Myocyte (in vitro differentiated cells): ENCODE data around the gene PDCD1. TPM values are rescaled to one million over a fixed set of nuclear protein-coding genes. Genes with fewer than 3 reads are reported as not detected.

Source experiments
- DNase-seq: peaks from one replicate; pipeline ENCODE4 v3.0.0-alpha.2; 2012; ENCODE audit warnings: low read depth
- total RNA-seq: library from RNA; depleted of rRNA; stranded (reverse); fragments of >200 nt; gene quantifications from 2 replicates; pipeline ENCODE4 v1.2.3, GENCODE V29; 2014

Gene PDCD1
- total RNA-seq, 1 donor from 2014 or later: not detected

DNA sequence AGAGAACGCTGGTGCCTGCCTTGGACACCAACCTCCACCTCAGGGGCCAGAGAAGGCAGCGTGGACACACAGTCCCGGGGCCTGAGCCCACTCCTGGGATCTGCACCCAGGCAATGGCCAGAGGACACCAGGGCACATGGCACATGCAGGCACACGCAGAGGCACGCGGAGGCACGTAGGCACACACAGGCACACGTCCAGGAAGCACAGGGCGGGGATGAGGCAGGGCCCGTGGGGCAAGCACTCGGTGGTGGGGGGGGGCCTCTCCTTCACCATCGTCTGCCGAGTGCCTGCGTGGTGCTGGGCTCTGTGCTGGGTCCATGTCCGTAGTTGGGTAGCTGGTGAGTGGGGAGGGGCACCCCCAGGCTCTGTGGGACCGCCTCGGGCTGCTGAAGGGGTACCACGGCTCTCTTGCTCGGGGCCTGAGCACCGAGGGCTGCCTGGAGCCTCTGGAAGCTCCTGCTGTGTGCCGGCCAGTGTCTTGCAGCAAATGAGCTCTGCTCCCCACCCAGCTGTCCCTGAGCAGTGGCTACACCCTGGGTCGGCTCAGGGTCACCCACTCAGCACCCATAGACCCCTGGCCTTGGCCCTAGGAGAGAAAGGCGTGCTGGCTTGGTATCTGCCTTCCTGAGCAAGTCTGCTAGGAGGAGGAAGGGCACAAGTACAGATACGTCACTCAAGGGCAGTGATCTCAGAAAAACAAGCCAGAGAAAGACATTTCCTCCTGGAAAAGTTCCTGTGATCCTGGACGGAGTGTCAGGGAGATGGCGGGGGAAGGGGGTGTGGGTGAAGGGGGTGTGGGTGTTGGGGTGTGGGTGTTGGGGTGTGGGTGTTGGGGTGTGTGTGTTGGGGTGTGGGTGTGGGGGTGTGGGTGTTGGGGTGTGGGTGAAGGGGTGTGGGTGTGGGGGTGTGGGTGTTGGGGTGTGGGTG lies 37.3 kb upstream of the PDCD1 start:
- no peak for DNase-seq

DNA sequence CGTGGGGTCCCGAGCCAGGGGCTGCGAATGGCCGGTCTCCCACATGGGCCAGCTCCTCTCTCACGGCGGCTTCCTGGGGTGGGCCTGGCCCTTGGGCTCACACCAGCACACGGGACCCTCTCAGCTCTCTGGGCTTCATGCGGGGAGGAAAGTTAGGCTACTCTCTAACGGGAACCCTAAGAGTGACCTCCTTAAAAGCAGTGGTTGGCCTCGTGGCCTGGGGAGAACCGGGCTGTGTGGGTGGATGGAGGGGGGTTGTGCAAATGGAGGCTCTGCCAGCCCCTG lies 36.7 kb upstream of the PDCD1 start:
- no peak for DNase-seq

DNA sequence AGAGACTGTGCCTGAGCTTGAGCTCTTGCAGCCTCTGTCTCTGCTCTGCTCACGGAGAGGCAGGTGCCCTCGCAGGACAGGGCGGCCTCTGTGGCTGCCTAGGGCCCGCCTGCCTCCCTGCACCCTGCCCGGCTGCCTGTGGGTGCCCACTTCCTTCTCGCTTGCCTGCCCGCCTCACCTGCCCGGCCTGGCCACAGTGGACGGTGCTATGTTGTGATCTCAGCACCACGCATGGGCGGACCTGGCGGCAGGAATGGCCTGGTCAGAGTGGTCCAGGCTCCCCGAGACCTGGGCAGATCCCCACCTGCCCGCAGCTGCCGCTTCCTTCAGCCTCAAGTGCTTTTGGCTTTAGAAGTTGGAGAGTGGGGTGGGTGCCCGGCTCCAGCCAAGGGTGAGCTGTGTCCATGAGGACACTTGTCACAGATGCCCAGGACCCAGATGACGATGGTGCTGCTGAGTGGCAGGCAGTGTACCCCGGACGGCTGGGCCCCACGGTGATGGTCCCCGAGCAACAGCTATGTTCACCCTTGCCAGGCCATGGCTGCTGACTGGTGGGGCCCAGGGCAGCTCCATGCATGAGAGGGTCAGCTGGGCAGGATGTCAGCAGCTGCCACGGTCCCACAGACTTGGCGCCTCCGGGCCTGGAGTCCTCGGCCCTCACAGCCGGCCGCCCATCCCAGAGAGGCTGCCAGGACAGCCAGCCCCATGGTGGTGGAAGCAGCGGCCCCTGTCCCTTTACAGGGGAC lies 36.2 kb upstream of the PDCD1 start:
- no peak for DNase-seq

DNA sequence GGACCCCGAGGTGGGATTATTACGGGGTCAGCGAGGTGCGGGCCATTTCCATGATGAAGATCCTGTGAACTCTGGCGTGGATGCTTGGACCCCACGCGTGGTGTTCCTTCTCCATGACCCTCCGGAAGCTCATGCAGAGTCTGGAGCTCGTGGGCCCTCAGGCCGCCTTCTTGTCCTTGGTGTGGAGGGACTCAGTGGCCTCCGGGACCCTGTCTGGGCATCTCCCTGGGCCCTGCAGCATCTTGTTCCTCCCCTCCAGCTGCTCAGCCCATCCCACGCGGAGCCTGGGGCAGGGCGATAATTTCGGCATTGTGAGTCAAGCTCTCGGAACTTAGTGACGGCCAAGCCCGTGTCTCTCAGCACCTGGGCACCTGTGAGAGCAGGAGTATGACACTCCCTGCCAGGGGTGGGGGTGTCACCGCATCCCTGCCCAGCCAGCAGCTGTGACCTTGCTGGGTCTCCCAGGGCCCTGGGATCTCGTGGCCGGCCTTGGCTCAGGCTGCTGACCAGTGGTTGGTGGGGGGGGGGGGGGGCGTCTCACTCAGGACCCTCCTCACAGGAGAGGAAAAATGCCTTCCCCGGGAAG lies 35.5 kb upstream of the PDCD1 start:
- DNase-seq: no peak

DNA sequence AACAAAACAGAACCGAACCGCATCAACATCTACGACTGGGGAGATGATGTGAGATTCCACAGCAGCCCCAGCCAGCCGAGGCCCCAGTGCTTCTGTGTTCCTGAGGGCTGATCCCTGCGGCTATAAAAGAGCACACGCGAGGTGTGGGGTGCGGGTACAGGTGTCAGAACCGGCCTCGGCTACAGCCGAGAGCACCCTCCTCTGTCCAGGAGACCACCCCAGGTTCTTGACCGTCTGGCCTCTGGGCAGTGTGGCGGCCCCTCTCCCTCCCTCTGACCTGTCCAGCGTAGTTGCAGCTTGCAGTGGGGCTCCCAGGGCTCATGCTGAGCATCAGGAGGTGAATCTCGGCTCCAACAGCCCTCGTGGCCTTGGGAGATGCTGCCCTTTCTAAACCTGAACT lies 34.6 kb upstream of the PDCD1 start:
- DNase-seq: no peak

DNA sequence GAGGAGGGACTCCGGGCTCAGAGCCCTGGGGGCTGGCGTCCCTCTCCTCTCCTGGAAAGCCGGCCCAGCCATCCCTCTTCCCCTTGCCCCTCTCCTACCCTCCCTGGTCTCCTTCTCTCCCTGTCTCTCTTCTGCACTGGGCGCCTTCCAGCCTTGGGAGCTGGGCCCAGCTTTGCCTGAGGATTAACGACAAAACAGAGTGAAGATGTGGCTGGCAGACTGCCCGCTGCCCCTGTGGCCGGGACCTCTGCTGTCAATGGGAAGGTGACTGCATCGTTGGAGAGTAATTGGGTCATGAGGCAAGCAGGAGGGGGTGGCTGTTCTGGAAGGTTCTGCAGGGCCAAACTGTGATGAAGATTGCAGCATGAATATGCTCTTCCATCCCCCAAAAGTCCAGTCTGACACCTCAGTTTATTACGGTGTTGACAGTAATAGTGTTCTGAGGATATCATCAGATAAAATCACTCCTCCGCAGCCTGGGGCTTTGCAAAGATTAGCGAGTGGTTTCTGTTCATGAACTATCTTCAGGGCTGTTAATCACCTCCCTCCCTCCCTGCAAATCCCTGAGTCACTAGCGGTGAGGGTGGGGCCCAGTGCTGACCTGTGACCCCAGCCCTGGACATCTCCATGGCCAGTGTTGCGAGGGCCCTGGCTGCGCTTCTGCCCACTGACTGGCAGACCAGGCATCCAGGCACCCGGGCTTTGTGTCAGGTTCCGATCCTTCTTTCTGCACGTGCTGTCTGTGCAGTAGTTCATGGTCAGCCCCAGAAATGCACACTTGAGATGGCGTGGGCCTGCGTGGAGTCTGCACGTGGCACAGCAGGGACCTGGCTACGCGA lies 33.8 kb upstream of the PDCD1 start:
- DNase-seq: no peak

DNA sequence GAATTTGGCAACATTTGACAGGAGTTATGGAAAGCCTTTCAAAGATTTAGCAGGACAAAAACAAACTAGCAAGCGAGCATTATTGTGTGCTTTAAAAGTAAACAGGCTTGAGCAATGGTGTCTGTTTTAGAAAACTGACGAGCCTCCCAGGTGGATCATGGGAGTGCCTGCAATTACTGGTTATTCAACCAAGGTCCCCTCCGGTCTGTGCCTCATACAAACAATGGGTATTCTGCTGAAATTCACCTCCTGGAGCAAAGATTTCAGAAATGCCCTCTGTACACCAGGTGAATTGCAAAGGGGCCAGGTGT lies 33.2 kb upstream of the PDCD1 start:
- DNase-seq: no peak

DNA sequence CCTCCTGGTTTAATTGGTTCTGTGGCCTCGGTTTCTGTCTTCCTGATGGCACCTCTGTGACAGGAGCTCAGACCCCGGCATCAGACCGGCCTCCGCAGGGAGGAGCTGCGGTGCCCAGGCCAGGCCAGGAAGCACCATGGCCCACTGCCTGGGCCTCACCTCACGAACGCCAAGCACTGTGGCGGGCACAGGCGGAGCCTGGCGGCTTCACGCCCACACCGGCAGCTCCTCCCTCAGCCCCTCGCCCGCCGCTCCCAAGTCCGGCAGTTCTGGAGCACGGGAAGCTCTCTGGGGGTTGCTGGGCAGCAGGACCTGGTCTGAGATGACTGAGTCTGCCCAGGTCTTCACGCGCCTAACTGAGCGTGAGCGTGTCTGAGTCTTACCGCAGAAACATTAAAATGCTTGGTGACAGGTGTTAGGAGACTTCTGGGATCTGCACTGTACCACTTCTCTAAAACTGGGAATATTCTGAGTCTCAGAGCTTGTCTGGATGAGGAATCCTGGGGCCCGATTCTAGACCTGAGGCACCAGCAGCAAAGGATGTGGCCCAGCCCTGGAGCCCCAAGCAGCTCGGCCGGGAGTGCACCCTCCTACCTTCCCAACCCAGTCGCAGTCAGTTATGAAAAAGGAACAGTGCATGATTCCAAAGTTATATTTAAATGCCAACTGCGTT lies 32.8 kb upstream of the PDCD1 start:
- no peak for DNase-seq

DNA sequence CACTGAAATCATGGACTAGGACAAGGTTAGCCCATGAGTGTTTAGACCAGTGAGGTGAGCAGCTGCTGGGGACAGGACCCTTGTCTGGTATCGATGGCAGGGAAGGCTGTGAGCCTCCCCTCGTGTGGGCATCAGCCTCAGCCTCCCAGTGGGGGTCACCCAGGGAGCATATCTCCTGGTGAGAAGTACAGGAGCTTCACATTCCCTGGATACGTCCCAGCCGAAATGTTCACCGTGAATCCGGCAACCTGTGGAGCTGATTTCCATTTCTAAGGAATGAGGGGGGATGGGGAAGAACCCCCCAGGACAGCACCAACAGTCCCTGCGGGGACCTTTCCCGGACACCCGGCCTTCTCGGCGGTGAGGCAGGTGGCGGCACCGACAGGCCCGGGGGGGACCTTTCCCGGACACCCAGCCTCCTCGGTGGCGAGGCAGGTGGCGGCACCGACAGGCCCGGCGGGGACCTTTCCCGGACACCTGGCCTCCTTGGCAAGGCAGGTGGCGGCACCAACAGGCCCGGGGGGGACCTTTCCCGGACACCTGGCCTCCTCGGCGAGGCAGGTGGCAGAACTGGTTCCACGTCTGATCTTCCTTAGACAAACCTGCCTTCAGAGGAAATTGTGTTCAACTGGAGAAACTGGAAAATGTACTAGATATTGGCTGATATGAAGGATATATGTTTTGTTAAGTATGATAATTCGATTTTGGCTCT lies 32.0 kb upstream of the PDCD1 start:
- DNase-seq: no peak

DNA sequence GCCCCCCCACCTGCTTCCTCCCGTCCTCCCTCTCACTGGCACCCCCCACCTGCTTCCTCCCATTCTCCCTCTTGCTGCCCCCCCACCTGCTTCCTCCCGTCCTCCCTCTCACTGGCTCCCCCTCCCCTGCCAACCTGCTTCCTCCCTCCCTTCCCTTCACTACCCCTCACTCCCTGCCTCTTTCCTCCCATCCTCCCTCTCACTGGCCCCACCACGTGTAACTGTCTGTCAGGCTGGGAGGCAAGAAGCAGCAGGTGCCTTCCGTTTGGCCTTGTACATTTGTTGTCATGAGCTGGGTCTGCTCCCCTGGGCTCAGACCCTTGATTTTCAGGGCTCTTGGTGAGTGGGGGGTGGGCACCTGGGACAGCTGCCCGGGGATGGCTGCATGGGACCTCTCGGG lies 29.9 kb upstream of the PDCD1 start:
- no peak for DNase-seq

DNA sequence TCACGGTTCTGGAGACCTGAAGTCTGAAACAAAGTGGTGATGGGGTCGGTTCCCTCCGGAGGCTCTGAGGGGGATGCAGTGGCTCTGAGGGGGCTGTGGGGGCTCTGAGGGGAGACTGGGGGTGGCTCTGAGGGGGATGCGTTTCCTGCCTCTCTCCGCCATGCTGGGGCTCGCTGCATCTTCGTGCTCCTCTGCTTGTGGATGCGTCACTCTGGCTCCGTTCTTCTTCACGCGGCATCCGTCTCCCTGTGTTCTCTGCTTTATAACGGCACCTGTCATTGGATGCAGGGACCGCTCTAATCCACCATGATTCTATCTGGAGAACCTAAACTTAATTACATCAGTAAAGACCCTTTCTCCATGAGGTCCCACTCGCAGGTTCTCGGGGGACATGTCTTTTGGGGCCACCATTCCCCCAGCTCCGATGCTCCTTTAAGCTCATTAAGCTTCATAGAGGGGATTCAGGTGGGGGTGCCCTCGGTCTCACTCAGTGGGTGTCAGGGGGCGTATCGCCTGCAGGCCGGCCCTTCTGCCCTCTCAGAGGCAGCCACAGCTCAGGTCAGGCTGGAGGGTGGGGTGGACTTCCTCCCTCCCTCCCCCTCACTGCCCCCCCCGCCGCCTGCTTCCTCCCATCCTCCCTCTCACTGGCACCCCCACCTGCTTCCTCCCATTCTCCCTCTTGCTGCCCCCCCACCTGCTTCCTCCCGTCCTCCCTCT lies 29.3 kb upstream of the PDCD1 start:
- no peak for DNase-seq

DNA sequence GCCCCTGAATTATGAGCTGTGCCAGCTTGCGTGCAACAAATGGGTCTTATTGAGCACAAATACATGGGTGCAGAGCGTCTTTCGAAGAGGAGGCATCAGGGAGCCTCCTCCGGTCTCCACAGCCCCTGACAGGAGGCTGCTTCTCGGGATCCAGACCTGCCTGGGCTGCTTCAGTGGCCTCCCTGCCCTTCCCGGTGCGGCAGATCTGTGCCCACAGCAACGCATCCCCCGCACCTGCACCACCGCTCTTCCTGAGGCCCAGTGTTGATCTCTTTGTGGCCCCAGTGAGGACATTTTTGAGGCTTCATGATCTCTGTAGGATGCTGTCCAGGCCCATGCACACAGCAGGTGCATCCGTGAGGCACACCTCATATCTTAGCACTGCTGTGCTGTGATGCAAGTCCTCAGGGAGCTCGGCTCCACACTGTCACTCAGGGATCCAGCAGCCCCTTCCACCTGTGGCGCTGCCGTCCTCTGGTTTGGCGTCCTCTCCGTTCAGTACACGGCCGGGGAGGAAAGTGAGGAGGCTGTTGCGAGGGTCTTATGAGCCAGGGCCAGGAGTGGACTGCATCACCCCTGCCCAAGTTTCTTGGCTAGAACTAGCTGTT lies 28.2 kb upstream of the PDCD1 start:
- DNase-seq: no peak

DNA sequence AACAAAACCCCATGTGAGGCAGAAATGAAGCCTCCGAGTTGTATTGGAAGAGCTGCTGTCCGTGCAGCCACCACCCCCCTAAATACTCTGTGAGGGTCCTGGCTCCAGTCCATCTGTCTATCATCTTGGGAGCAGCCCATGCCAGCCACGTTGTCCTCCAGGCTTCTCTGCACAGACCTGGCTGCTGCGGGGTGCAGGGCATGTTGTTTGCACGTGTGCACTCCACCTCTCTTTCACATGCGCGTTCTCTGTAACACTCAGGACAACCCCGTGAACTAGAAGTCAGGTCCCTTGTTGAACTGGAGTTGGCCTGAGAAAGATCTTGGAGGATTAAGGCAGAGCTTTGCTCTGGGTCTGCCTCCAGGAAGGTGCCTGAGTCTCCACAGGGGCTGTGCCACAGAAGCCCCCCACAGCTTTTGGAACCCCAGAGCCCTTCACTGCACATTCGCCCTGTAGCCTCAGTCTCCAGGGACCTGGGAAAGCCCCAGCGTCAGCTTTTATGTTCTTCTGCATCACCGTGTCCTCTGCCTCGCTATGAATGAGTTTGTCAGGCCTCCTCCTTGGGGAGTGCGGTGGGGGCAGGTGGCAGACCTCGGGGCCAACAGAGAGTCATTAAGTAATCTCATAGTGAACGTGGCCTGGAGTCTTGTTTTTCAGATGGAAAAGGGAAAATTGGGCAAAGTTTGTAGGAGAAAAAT lies 27.4 kb upstream of the PDCD1 start:
- no peak for DNase-seq

DNA sequence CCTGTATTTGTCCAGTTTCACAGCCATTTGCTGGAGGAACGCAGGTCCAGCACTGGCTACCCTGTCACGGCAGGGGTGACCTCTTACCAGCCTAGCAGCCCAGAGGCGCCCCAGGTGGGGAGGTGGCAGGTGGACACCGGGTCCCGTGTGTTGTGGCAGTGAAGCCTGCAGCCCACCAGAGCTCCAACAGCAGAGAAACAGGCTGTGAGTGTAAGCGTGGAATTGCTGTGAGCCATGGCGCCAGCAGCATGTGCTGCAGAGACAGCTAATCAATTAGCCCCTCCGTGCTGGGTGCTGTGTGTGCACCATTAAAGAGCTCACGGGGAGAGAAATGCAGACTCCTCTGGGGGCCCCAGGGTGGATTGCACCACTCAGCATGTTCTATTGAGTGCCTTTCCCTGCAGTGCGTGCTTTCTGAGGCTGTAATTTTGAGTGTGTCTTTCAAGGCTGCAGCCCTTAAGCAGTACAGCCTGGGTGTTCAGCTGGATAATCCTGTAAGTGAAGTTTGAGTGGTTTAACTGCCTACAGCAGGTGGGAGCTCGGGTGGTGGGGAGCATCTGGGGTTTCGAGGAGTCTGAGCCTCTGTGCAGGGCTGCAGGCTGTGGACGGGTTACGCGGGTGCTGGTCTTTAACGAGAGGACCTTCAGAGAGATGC lies 26.7 kb upstream of the PDCD1 start:
- no peak for DNase-seq

DNA sequence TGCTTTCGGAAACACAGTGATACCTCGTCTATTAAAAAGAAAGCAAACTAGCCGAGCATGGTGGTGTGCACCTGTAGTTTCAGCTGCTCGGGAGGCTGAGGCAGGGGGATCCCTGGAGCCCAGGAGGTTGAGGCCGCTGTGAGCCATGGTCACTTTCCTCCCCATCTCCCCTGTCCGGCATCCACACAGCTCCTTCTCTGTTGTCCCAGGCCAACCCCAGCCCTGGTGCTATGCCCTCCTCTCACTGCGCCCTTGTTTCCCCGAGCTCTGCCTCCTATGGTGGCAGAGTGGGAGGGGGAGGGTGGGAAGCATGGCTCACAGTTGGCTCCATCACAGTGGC lies 26.2 kb upstream of the PDCD1 start:
- DNase-seq: no peak

DNA sequence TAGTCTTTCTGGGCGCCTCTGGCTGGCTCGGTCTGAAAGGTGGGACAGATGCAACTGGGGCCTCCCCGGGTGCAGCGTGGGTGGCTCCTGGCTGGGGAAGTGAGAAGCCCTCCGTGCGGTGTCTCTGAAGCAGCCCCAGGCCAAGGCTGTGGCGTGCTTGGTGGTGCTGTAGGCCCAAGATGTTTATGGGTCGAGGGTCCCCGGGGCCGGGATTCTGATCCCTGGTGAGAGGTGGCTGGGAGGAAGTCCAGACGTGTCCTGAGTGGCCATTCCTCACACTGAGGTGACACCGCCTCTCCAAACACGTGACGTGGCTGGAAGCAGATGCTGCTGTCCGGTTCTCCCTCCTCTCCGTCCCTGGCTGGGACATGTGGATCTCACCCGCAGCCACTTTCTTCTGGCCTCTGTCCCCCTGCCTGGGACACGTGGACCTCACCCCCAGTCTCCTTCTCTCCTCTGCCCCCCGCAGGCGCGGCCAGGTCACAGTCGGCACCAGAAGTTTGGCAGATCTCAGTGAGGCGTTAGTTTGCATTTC lies 23.5 kb upstream of the PDCD1 start:
- DNase-seq: no peak

DNA sequence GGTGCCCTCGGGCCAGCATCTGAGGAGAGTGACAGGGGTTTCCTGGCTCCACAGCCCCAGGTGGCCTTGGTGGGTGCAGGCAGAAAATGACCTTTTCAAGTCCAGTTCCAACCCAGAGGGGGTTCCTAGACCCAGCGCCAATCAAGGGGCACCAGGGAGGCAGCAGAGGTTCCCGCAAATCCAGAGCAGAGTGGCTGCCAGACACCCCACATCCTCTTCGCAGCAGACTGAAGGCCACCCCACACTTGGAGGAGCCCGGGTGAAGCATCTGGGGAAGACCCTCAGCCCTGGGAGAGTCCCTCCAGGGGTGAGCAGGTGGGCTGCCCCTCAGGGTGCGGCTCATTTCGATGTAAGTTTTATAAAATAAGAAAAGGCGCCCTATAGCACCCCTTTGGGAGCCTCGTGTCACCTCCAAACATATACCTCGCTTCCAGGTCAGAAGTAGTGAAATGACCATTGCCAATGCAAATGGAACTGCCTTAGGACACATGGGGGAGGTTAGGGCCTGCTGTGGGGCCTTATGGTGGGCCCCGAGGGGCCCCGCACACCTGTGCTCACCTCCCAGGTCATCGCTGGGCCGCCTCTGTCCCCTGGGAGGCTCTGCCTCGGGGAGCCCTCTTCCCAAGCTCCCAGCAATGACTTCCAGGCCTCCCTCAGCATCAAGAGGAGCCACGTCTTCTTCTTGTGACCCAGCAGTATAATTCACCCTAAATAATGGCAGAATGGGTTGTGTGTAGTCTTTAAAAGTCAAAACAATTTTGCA lies 21.8 kb upstream of the PDCD1 start:
- no peak for DNase-seq
